Gastrocnemius medialis (tissue), 4 donors: Measurements from ENCODE around the gene TMEM125.

Experiments used
- POLR2A ChIP-seq, 2 donors: fragments of 450-650 bp; IDR thresholded peaks; one replicate each; pipeline ENCODE4 v1.6.1; 2017; ENCODE audit warnings: antibody characterized with exemption in 2 of 2, mild to moderate bottlenecking in 2 of 2, moderate library complexity in 2 of 2
- TF ChIP-seq, protein P1 (sequence below), 5 experiments: fragments of 450-650 bp in 3 of 5; fragments of 200-600 bp in 2 of 5; sonication (generic) in 2 of 5; IDR thresholded peaks in 4 of 5; conservative IDR thresholded peaks in 1 of 5; 1 replicate in 4 of 5; 2 replicates in 1 of 5; pipeline ENCODE4 v1.5.1; 2016 to 2019; ENCODE audit warnings: antibody characterized with exemption in 5 of 5, mild to moderate bottlenecking in 3 of 5, moderate library complexity in 3 of 5

DNA sequence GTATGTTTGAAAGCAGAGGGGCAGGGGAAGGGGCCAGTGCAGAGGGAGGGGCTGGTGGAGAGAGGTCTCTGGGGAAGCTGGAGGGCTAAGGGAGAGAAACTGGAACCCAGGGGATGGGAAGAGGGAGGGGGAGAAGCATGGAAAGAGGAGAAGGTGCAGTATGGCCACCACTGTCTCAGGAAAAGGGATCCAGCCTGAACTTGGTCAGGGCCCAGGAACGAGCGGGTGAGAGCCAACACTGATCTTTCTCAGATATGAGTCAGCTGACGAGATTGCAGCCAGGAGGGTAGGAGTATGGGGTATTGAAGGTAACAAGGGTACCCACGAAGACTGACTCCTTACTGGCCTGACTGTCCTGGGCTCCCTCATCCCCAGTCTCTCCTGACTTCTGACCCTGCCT is 49.0 kb downstream of the TMEM125 start:
- TF ChIP-seq, protein P1, sequence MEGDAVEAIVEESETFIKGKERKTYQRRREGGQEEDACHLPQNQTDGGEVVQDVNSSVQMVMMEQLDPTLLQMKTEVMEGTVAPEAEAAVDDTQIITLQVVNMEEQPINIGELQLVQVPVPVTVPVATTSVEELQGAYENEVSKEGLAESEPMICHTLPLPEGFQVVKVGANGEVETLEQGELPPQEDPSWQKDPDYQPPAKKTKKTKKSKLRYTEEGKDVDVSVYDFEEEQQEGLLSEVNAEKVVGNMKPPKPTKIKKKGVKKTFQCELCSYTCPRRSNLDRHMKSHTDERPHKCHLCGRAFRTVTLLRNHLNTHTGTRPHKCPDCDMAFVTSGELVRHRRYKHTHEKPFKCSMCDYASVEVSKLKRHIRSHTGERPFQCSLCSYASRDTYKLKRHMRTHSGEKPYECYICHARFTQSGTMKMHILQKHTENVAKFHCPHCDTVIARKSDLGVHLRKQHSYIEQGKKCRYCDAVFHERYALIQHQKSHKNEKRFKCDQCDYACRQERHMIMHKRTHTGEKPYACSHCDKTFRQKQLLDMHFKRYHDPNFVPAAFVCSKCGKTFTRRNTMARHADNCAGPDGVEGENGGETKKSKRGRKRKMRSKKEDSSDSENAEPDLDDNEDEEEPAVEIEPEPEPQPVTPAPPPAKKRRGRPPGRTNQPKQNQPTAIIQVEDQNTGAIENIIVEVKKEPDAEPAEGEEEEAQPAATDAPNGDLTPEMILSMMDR (IDR thresholded peaks at IDR 0.05 in 4 of 5, conservative IDR thresholded peaks at IDR 0.05 in 1 of 5): no peak
- TF ChIP-seq POLR2A (IDR thresholded peaks at IDR 0.05): no peak
